ENCODE results near the gene GRK5. TPM values are rescaled to one million over a fixed set of nuclear protein-coding genes. Genes with fewer than 3 reads are reported as not detected.

Gene GRK5
- total RNA-seq, 1 experiment from 2014 or later = 58.2 TPM

GRCh38 chr10:119447421-119447820, 240.1 kb downstream of the GRK5 start:
- Histone ChIP-seq H3K27me3 (replicated peaks; ENCODE audit: insufficient read depth, low read depth, low read length, poor library complexity) (no peaks in the 10 kb centered on the region), H3K36me3 (ENCODE audit: insufficient read depth, low read length, poor library complexity, severe bottlenecking) (peaks cover 7% of the 10 kb centered on the region), H3K9me3 (ENCODE audit: low read depth, low read length, poor library complexity, severe bottlenecking) (no peaks in the 10 kb centered on the region), H3K27ac (ENCODE audit: low read depth, low read length, poor library complexity, severe bottlenecking) (no peak overlapping the region), H3K4me3 (ENCODE audit: low read depth, low read length, poor library complexity, severe bottlenecking) (no peak overlapping the region), H3K4me1 (ENCODE audit: insufficient read depth, low read length, poor library complexity, severe bottlenecking) (no peaks in the 10 kb centered on the region)
- intact Hi-C loops (cut with micrococcal nuclease; ENCODE audit: unreplicated experiment) = no loop called here
- DNase-seq (ENCODE audit: low spot score) = no peak
- CTCF ChIA-PET = no interaction called here
- BruUV-seq (replicated peaks) = no TSS peak
- POLR2A ChIA-PET (ENCODE audit: low non-redundant PET) = no interaction called here
- TF ChIP-seq CTCF (conservative IDR thresholded peaks at IDR 0.05; ENCODE audit: low read depth, low read length) (no peak), EZH2 (IDR thresholded peaks at IDR 0.05; ENCODE audit: borderline replicate concordance, low read depth, low read length, poor library complexity, severe bottlenecking) (no peak)

- no TSS peak for BruUV-seq (replicated peaks)
- H3K36me3 ChIP-seq (ENCODE audit: insufficient read depth, low read length, poor library complexity, severe bottlenecking) = peaks cover 7% of the 10 kb centered on the region
- ChIA-PET POLR2A (ENCODE audit: low non-redundant PET) (no interaction called here), CTCF (no interaction called here)
- no peaks in the 10 kb centered on the region for H3K9me3 ChIP-seq (ENCODE audit: low read depth, low read length, poor library complexity, severe bottlenecking)
- no peak for DNase-seq (ENCODE audit: low spot score)
- H3K4me1 ChIP-seq (ENCODE audit: insufficient read depth, low read length, poor library complexity, severe bottlenecking) = no peaks in the 10 kb centered on the region
- H3K27me3 ChIP-seq (replicated peaks; ENCODE audit: insufficient read depth, low read depth, low read length, poor library complexity) = no peaks in the 10 kb centered on the region
- no peak overlapping the region for H3K27ac ChIP-seq (ENCODE audit: low read depth, low read length, poor library complexity, severe bottlenecking)
- intact Hi-C loops (cut with micrococcal nuclease; ENCODE audit: unreplicated experiment) = no loop called here
- TF ChIP-seq CTCF (conservative IDR thresholded peaks at IDR 0.05; ENCODE audit: low read depth, low read length) (no peak), EZH2 (IDR thresholded peaks at IDR 0.05; ENCODE audit: borderline replicate concordance, low read depth, low read length, poor library complexity, severe bottlenecking) (no peak)
- no peak overlapping the region for H3K4me3 ChIP-seq (ENCODE audit: low read depth, low read length, poor library complexity, severe bottlenecking)
Measured at GRCh38 chr10:119447823-119448546, 240.6 kb downstream of the GRK5 start.

GRCh38 chr10:119448628-119449584, 241.5 kb downstream of the GRK5 start:
- peaks cover 9% of the 10 kb centered on the region for H3K36me3 ChIP-seq (ENCODE audit: insufficient read depth, low read length, poor library complexity, severe bottlenecking)
- no peaks in the 10 kb centered on the region for H3K27me3 ChIP-seq (replicated peaks; ENCODE audit: insufficient read depth, low read depth, low read length, poor library complexity)

More at GRCh38 chr10:119448628-119449584, 241.5 kb downstream of the GRK5 start:
- ChIA-PET POLR2A (ENCODE audit: low non-redundant PET) (no interaction called here), CTCF (interaction anchor here (0.6 to 0.9 kb wide), 2 partner anchors 103 to 242 kb away, joined by 3 to 9 read pairs; partner anchors contain the start of gene GRK5)
- intact Hi-C loops (cut with micrococcal nuclease; ENCODE audit: unreplicated experiment) = no loop called here
- no peak for DNase-seq (ENCODE audit: low spot score)
- no peak for TF ChIP-seq EZH2 (IDR thresholded peaks at IDR 0.05; ENCODE audit: borderline replicate concordance, low read depth, low read length, poor library complexity, severe bottlenecking)
- no peak for TF ChIP-seq CTCF (conservative IDR thresholded peaks at IDR 0.05; ENCODE audit: low read depth, low read length)
- Histone ChIP-seq H3K9me3 (ENCODE audit: low read depth, low read length, poor library complexity, severe bottlenecking) (no peaks in the 10 kb centered on the region), H3K4me3 (ENCODE audit: low read depth, low read length, poor library complexity, severe bottlenecking) (no peak overlapping the region), H3K27ac (ENCODE audit: low read depth, low read length, poor library complexity, severe bottlenecking) (no peak overlapping the region), H3K4me1 (ENCODE audit: insufficient read depth, low read length, poor library complexity, severe bottlenecking) (no peaks in the 10 kb centered on the region)
- BruUV-seq (replicated peaks) = no TSS peak
